ENCODE data around the gene UGT2B15.
"Not testable (repeated sequence)": the region's sequence is repeated elsewhere in the genome, so short reads cannot be mapped to it uniquely, and the experiment has no call there.

DNA sequence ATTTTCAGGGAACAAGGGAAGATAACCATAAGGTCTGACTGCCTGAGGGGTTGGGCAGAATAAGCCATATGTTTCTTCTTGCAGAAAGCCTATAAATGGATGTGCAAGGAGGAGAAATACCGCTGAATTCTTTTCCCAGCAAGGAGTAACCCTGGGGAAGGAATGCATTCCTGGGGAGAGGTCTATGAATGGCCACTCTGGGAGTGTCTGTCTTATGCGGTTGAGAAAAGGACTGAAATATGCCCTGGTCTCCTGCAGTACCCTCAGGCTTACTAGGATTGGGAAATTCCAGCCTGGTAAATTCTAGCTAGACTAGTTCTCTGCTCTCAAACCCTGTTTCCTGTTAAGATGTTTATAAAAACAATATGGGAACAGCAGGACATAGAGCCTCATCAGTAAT is 32.7 kb upstream of the UGT2B15 start:
- TF ChIP-seq CTCF, POLR2A (IDR thresholded peaks at IDR 0.05): not testable (repeated sequence)
